Measurements from ENCODE around the gene P3H4. TPM values are rescaled to one million over a fixed set of nuclear protein-coding genes. Genes with fewer than 3 reads are reported as not detected.

The P3H4 gene
- total RNA-seq, 1 experiment from 2014 or later, result 24.0 TPM

- Mint-ChIP-seq H3K27me3 (ENCODE audit: low read depth) (peaks cover 26% of the 10 kb centered on the region), H3K27ac (no peak overlapping the region), H3K4me3 (no peak overlapping the region), H3K9me3 (no peaks in the 10 kb centered on the region; a peak in 1 of 5 replicates), H3K36me3 (ENCODE audit: insufficient read depth in 1 of 3, low read depth in 3 of 3) (no peaks in the 10 kb centered on the region; a peak in 1 of 7 replicates), H3K4me1 (peaks cover 34 to 51% of the 10 kb centered on the region in 2 experiments)
- Histone ChIP-seq H3K4me2 (ENCODE audit: insufficient read depth, insufficient read length, low read length) (no peak overlapping the region), H3K27ac (ENCODE audit: insufficient read length, low read depth, low read length) (no peak overlapping the region), H3K27me3 (ENCODE audit: insufficient read depth, low read length) (peaks cover 4% of the 10 kb centered on the region; the same call in 1 of the 2 replicates), H4K5ac (ENCODE audit: insufficient read length, low read depth, low read length) (no peak overlapping the region), H2BK120ac (ENCODE audit: low read depth, low read length, poor library complexity, severe bottlenecking) (no peak overlapping the region), H3K79me2 (ENCODE audit: insufficient read depth, low read length) (no peaks in the 10 kb centered on the region), H3K23me2 (ENCODE audit: insufficient read length, low read depth, low read length, poor library complexity, severe bottlenecking) (peaks cover 6% of the 10 kb centered on the region), H3K23ac (ENCODE audit: insufficient read length, low read depth, low read length) (no peak overlapping the region), H3K18ac (ENCODE audit: insufficient read length, low read depth, low read length) (no peak overlapping the region), H3K14ac (ENCODE audit: insufficient read depth, low read length) (no peak overlapping the region), H3K9ac (ENCODE audit: extremely low read depth, insufficient read length, low read length) (no peak overlapping the region), H4K91ac (ENCODE audit: insufficient read length, low read depth, low read length) (no peak overlapping the region), H3K4me1 (ENCODE audit: insufficient read depth, low read length) (peaks cover 8% of the 10 kb centered on the region; the same call in 1 of the 2 replicates), H3K56ac (ENCODE audit: insufficient read length, low read depth, low read length) (no peak overlapping the region), H4K8ac (replicated peaks; ENCODE audit: insufficient read length, low read depth, low read length) (no peak overlapping the region), H2BK15ac (ENCODE audit: low read depth, low read length) (no peak overlapping the region), H2BK5ac (ENCODE audit: insufficient read length, low read length) (no peak overlapping the region), H2BK12ac (ENCODE audit: insufficient read length, low read depth, low read length) (no peak overlapping the region), H4K20me1 (ENCODE audit: control insufficient read depth, insufficient read depth, insufficient read length) (no peaks in the 10 kb centered on the region), H3K79me1 (ENCODE audit: insufficient read depth, low read depth, low read length, poor library complexity, severe bottlenecking) (no peaks in the 10 kb centered on the region), H2BK20ac (ENCODE audit: low read depth, low read length, poor library complexity, severe bottlenecking) (no peak overlapping the region), H3K4ac (ENCODE audit: low read depth, low read length) (no peak overlapping the region), H3T11ph (ENCODE audit: low read length) (no peak overlapping the region), H2AFZ (ENCODE audit: low read length) (no peak overlapping the region), H3K9me3 (ENCODE audit: control insufficient read depth, low read depth, low read length) (no peaks in the 10 kb centered on the region), H2AK5ac (ENCODE audit: insufficient read length, low read length) (no peak overlapping the region)
- no peak for TF ChIP-seq CTCF (conservative IDR thresholded peaks at IDR 0.05)
- no peak for DNase-seq
- WGBS (ENCODE audit: extremely low coverage, insufficient read length, low lambda C conversion rate), result no CpG with 5 or more reads among the region's 10 CpGs
Measured at GRCh38 chr17:41796121-41796895, 15.4 kb downstream of the P3H4 start.

Data from H9 (cell line).